NT2/D1 (cell line): ENCODE results near the gene PHACTR1.

ENCODE experiments used
- SUZ12 ChIP-seq: IDR thresholded peaks from 2 replicates; pipeline ENCODE4 v1.6.1; 2011; ENCODE audit not compliant: insufficient read length, insufficient read depth; ENCODE audit errors: extremely low read depth
- YY1 ChIP-seq: IDR thresholded peaks from 2 replicates; pipeline ENCODE4 v1.6.1; 2011; ENCODE audit not compliant: insufficient read length, insufficient read depth
- ZNF274 ChIP-seq: IDR thresholded peaks from 2 replicates; pipeline ENCODE4 v1.6.1; 2011; ENCODE audit warnings: mild to moderate bottlenecking, low read depth, low read length

- TF ChIP-seq YY1 (no peak), ZNF274 (no peak), SUZ12 (no peak)
Observed at GRCh38 chr6:13004601-13005000, 288.0 kb downstream of the PHACTR1 start.
